Epidermal melanocyte (primary cell): ENCODE measurements around the gene VSX1.

Experiments used
- DNase-seq: peaks from one replicate; pipeline ENCODE4 v3.0.0; 2011; ENCODE audit warnings: low spot score; ENCODE audit not compliant: insufficient read length

VSX1 gene

DNA sequence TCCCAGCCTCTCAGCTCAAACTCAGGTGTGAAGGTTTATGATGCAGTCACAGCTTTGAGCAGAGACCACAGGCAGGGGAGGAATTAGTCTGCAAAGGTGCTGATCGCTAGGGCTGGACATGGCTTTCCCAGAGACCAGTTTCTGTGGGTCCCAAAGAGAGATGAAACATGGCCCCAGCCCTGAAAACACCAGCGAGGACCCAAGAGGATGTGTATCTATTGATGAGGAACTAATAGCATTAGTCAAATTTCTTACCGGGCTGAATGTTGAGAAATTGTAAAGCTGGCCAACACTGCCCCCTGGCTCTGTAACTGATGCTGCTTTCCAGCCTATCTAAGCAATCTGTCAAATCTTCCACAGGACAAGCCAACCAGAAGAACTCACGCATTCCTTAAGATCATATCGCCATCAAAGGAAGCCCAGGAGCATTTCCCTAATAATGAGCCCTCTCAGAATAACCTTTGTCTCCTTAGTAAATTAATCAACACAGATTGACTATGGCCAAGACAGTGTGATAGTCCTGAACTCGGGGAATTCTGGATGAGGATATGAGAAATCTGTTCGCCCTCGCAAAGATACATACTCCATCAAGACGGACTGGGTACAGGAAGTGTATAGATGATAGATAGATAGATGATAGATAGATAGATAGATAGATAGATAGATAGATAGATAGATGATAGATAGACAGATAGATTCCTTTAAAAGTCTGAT lies 16.2 kb downstream of the VSX1 start:
- peak; percentile 80 for DNase-seq

DNA sequence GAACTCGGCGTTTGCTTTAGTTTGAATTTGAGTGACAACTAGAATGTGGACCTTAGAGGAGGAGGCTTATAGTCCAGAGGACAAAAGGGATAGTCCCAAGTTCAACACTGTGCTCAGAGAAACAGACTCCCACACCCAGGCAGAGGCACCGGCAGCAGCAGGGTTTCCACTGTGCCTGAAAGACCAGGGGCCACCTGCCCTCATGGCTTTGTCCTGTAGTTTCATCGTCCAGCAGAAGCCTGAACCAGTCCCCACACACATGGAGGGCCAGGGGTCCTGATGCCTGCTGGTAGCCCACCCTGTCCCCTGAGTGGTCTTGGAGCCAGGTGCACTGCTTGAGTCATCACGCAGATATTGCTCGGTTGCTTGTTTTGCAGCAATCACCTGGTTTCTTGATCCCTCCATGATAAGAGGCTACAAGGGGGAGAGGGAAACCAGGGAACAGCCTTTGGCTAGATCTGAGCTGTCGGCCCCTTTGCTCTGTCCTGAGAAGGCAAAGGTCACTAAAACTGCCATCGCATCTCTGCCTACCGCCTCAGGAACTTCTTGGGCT lies 16.8 kb downstream of the VSX1 start:
- no peak for DNase-seq

DNA sequence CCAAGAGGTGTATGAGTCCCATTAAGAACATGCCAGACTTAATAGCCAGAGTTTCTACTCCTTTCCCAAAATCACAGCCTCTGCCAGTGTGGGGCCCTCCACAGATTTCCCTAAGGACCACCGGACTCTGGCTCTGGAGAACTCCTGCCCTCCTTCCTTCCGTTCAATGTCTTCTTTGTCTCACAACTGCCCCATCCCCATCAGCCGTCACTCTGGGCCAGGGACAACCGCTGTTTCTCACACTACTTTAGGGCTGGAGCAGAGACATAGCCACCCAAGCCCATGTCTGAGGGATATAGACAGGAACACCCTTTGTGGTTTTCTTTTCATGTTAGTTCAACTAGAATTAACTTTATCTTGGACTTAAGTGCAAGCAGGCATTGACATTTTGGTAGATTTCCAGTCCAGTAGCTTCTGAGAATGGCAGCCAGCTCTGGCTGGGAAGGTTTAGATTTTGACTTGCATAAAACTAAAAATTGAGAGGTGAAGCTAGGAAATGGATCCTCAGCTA lies 17.3 kb downstream of the VSX1 start:
- DNase-seq = no peak

DNA sequence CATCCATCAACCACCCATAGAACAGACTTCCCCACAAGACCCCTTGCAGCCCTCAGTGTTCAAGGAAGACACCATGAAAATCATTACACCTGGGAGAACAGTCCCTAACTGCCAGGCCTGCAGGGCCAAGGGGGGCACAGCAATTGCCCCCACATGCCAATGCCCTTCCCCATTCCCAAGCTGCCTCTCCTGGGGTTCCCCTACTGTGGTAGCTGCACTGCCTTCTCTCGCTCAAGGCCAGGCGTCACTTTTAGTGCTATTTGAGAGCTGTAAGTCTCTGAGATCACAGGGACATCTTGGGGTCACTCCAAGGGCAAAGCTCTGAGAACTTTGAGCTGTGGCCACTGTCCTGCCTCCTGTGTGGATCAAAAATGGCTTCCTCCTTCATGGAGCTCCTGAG lies 18.0 kb downstream of the VSX1 start:
- DNase-seq = no peak

DNA sequence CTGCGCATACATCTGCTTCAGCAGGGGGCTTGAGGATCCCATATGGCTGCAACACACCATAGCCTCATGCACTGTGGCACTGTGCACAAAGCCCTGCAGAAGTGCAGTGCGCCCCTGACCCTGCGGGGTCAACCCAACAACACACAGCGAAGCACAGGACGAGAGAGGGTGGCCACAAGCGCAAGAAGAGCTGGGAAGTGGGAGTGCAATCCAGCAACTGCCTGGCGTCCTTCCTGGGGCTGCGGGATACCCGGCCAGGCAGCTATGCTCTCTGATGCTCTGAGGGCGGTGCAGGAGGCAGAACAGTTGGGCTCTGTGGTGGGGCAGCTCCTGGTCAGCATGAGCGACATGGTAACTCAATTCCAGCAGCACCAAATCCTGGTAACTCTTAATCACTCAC lies 18.4 kb downstream of the VSX1 start:
- DNase-seq = no peak

DNA sequence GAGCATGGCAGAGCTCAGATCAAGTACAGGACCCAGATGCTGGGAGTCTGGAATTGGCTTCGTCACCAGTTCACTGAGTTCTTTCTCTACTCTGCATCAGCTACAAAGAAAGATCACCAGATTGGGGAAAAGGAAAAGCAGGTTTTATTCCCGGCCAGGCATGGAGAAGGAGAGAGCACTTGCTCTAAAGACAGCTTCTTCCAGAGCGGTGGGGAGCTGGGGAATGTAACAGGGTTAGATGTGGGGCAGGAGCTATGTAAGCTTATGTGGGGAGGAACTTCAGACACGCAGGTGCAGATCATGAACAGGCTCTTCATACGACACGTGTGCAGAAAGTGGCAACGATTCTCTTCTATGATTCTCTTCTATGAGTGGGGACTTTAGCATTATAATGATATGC lies 19.1 kb downstream of the VSX1 start:
- no peak for DNase-seq

DNA sequence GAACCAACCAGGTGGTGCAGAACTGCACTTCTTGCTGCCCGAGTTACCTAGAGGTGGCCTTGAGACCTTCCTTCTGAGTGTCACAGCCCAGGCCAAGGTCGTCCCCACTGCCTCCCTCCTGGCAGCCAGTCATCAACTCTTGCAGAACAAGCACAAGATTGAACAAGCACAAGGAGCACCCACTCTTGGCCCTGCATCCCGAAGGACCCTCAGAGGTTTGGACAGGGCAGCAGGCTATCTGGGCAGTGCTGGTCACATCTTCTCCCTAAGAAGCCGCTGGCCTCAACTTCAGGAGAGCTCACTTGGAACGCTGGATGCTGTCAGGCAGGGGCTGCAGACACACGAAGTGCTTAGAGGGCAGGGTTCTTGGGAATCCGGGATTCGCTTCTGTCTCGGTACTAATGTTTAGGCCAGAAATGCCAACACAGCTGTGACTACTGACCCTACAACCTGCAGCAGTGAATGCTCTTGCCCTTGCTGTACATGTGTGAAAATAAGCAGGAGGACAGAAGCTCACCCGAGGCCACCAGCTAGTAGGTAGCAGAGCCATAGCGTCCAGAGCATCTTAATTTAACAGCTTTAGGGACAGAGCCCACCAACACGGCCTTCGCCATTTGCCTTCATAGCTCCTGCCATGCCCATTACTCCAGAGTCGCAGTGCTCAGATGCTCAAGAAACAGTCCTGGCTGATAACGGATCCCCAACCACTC lies 20.0 kb downstream of the VSX1 start:
- no peak for DNase-seq

DNA sequence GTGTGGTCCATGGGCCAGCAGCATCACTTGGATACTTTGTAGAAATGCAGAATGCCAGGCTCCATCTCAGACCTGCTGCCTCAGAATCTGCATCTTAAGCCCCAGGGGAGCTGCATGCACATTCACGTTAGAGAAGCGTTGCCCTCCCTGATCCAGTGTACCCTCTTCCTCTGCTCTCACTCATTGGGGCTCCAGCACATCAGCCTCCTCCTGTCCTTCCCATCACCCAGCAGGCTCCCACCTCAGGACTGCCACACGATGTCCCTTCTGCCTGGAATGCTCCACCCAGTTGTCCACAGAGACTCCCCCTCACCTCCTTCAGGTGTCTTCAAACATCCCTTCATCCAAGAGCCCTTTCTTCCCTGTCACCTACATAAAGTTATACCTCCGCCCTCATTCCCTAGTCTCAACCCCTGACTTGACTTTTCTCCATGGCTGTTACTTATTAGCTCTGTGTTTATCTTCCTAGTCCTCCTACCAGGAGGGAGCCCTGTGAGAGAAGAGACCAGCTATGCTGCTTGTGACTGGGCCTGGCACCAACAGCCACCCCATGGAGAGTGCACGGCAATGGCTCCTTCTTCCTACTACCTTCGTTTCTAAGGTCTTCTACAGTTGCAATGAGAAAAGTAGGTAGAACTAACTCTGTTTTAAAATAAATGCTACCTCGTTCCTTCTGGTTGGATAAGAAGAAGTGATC lies 20.7 kb downstream of the VSX1 start:
- no peak for DNase-seq

DNA sequence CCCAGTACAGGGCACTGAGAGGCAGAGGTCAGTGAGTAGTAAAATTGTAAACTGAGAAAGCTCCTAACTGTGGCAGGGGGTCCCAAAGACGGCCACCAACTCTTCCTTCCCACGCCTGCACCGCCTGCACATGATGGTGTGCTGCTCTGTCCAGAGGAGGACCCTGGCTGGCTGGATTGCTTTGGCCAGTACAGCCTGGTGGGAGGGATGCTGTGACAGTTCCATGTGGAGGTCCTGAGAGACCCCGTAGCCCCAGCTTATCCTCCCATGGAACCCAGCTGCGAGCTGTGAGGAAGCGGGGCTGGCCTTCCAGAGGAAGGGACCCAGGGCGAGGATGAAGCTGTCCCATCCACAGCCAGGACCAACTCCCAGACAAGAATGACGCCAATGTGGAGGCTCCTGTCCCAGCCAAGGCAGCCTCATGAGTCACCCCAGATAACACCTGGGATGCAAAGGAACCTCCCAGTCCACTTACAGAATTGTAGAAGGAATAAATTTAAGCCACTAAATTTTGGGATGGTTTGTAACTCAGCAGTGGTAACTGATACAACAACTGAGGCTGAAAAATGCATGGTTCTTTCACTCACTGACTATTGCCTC lies 22.0 kb downstream of the VSX1 start:
- DNase-seq = no peak

DNA sequence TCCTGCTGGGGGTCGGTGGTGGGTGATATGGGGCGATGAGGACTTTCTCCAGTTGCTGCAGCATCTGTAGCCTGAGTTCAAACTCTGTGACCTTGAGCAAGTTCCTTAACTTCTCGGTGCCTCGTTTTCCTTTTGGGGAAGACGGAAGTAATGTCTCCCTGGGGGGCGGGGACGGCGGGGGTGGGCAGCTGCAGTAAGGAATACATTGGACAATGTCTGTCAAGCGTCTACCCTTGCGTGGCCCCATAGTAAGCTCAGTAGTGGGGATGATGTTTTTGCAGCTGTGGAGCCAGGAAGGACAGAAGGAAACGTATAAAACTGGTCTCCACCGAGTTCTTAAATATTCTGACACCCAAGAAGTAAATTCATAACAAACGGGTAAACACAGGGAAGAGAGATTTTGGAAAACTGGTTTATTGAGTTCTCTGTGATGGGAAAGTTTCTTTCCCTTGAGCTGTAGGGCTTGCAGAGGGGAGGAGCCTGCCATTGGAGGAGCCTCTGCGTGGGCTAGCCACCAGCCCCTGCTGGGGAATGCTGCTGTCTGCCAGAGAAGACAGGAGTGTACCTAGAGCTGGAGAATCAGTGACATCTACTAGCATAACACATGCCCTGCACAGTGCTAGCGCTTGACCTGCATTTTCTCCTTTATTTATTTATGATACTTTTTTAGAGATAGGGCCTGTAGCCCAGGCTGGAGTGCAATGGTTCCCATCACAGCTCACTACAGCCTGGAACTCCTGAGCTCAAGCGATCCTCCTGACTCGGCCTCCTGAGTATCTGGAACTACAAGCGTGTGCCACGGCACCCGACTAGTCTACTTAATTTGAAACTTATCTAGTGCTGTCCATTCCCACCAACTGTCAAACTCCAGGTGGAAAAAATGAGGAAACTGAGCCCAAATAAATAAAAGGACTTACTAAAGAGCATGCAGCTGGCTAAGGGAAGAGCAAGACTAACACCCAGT lies 22.8 kb downstream of the VSX1 start:
- DNase-seq = no peak

DNA sequence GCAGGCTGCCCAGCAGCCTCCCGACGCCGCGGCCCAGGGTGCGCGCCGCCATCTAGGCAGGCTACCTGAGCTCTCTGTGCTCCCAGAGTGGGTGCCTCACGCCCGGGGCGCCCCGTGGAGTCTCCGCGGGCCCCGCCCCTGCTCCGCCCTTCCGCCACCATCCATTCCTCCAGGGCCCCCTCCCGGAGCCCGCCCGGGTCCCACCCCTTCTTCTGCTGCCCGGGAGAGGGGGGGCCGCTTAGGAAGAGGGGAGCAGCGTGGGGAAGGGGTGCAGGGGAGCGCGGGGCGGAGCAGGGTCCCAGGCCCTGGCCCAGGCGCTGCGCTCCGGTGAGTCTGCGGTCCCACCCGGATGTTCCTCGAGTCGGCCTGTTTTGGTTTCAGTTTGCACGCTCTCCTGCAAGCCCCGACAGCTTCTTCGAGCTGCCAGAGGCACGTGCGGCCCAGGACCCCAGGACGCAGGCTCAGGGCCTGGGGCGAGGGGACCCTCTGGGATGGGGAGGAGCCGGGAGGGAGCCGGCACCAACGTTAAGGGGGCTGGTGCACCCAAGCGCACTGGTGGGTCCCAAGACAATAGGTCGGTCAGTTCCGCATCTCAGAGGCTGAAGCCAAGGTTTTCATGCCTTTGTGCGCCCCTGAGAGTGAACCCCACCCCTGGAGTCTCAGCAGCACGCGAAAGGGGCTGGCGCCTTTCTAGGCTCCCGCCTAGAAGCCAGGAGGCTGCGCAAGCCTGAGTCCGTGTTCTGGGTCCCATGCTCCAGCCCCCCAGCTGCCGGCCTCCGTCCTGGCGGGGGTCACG lies 23.7 kb downstream of the VSX1 start, which contains the start of gene ACSS1:
Gene ACSS1, minus strand, starts transcription at position 89 of the 796 bp plus-strand sequence. Its CDS starts 37 bp downstream, at position 52.
- DNase-seq = no peak

DNA sequence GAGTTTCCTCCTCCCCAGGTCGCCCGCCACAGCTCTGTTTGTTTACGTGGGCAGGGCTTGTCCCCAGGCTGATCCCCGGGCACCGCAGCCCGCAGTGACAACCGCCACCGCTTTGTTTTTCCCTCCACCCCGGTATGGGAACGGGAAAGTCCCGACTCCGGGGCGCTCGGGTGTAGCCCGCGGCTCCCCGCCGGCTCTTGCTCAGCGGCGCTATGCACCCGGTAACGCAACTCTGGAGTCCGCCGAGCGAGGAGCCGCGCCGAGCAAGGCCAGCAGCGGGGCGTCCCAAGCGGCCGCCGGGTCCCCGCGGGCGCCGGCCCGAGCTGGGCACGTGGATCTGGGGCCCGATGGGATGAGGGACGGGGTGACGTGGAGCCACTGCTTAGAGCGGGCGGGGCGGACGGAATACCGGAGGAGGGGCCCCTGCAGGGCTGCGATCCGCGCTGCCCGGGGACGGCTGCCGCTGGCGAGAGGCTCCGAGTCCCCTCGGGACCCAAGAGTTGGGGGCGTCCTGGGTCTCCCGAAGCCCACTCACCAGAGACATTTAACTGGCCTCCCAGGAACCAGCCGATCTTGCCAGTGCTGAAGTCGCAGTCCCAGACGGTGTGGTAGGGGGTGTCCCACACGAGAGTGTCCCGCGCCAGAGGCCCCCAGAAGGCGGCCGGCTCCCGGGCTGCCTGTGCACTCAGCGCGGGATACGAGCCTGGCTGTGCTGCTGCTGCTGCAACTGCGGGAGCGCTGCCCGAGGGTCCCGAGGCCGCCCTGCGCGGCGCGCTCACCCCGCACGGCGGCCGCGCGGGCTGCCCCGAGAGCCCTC lies 24.5 kb downstream of the VSX1 start:
- DNase-seq = no peak

DNA sequence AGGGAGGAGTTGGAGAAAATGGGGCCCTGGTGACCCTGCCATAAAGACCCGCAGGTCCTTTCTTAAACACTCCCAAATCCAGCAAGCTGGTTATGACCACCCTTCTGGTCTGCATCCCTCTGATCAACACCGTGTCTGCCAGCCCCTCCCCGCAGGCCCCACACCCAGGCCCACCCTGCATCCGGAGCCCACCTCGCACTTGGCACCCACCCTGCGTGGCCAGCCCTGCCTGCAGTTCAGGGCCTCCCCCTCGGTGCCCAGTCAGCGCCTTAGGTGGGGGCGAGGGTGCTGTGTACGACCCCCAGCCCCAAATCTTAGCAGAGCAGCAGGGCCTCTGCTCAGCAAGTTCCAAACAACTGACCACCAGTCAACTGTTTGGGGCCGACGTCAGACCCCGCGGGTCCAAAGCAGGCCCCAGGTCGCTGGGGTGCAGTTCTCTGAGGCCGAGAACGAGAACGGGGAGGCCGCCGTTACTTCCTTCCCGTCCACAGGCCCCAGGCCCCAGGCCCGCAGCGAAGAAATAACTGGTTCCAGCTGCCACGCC lies 25.2 kb downstream of the VSX1 start:
- DNase-seq = no peak

DNA sequence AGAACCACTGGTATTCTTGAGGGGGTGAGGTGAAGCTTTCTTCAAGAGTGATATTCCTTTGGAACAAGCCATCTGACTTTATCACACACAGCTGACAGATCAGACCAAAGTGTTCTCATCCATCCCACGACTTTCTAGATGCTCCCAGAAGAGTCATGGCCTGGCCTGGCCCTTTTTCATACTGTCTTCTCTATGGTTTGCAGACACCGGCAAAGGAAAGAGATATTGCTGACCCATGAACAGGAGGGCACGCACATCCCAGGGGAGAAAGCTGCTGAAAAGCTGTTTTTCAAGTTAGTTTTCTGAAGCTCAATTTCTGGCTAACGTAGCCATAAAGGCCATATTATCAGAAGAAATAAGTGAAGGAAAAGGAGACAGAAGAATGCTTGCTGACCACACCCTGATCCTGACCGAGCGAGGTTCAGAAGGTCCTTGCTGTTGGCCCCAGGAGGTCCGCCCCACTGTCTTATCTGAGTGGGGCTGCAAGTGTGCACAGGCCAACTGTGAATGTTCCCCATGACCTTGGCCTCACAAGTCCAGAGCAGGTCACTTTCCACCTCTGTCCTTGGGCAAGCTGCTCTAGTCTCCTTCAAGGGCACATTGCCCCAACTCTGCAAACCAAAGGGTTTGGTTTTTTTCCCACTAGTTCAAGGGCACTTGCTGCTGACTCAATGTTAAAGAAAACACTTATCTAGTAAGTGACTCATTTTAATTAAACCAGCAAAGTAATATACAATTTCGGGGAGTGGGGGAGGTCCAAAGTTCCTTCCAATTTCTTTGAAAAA lies 26.0 kb downstream of the VSX1 start:
- no peak for DNase-seq

DNA sequence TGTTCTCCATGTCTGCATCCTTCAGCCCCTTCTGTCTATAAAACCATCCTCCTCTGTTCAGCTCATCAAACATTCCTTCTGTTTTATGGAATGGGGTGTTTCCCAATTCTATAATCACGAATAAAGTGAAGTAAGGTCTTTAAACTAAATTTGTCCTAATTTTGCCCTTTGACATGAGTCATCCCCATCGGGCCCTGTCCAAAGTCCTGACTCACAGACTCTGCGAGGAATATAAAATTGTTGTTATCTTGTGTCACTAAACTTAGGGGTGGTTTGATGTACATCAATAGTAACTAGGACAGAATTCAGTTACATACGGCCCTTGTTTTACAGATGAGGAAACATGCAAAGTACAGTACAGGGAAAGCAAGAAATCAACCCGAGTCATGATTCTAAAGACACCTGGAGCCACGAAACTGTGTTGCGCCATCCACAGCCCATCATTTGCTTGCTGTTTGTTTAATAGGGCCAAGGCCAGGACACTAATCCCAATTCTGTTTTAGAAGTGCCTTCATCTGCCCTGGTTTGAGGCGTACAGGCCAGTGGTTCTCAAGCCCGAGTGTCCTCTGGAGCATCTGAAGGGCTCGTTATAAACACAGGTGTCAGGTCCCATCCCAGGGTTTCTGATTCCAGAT lies 26.8 kb downstream of the VSX1 start:
- no peak for DNase-seq

DNA sequence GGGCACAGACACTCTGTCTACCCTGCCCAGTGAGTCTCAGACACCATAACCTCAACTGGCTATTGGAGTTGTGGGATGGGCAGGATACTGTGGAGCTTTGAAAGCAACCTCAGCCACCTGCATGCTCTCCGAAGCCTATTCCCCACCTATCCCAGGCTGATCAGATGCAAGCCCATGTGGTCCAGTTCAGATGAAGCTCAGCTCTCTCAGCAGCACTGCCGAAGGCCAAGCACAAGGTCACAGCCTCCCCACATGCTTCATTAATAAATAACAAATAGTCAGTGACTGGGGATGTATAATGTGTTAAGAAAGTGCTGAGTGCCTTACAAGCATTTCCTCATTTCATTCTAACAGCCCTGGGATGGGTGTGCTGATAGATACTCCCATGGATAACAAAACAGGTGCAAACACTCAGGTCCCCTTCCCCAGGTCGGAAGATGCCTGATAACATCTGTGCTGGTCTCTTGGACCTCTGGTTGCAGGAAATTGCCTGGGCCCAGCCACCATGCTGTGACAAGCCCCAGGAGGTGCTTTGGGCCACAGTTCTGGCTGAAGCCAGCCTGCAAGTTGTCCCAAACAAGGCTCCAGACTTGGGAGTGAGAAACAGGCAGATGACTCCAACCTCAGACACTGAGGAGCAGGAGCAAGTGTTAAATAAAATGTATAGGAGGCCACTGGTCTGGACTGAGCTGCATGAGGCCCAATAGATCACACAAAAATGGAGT lies 27.7 kb downstream of the VSX1 start:
- no peak for DNase-seq
